Chondrocyte (in vitro differentiated cells): ENCODE measurements around the gene SH3BGRL. TPM values are rescaled to one million over a fixed set of nuclear protein-coding genes. Genes with fewer than 3 reads are reported as not detected.

Source experiments
- DNase-seq: peaks from one replicate; pipeline ENCODE4 v3.0.0; 2021; ENCODE audit warnings: mixed read lengths, low spot score
- H3K27ac Mint-ChIP-seq: one replicate; pipeline ENCODE4 v1.8.0; 2021; ENCODE audit warnings: mild to moderate bottlenecking, moderate library complexity, mixed read lengths; ENCODE audit not compliant: unreplicated experiment
- H3K27me3 Mint-ChIP-seq: 2 replicates; pipeline ENCODE4 v1.8.0; 2021; ENCODE audit warnings: low read depth, mixed read lengths
- H3K36me3 Mint-ChIP-seq: 2 replicates; pipeline ENCODE4 v1.8.0; 2021; ENCODE audit warnings: low read depth, mixed read lengths
- H3K4me1 Mint-ChIP-seq: 2 replicates; pipeline ENCODE4 v1.8.0; 2021; ENCODE audit warnings: low read depth, mild to moderate bottlenecking, mixed read lengths
- H3K4me3 Mint-ChIP-seq: one replicate; pipeline ENCODE4 v1.8.0; 2021; ENCODE audit warnings: mild to moderate bottlenecking, moderate library complexity, mixed read lengths; ENCODE audit not compliant: unreplicated experiment
- H3K9me3 Mint-ChIP-seq: 2 replicates; pipeline ENCODE4 v1.8.0; 2021; ENCODE audit warnings: low read depth, mixed read lengths
- CTCF ChIP-seq: fragments of 200-600 bp; sonication (generic); IDR thresholded peaks from 2 replicates; pipeline ENCODE4 v1.5.0; 2021; ENCODE audit warnings: antibody characterized with exemption, mild to moderate bottlenecking, moderate library complexity
- total RNA-seq: library from RNA; stranded (reverse); gene quantifications from 3 replicates; pipeline ENCODE4 v1.2.1, GENCODE V29; 2021

SH3BGRL gene
- total RNA-seq, 1 donor from 2014 or later, result 152 TPM

- peaks cover 4% of the 10 kb centered on the region for H3K4me1 Mint-ChIP-seq
- H3K9me3 Mint-ChIP-seq, result peaks cover 4% of the 10 kb centered on the region
- DNase-seq, result no peak
- no peaks in the 10 kb centered on the region for H3K36me3 Mint-ChIP-seq
- H3K4me3 Mint-ChIP-seq, result no peak overlapping the region
- no peak overlapping the region for H3K27ac Mint-ChIP-seq
- H3K27me3 Mint-ChIP-seq, result no peaks in the 10 kb centered on the region
- TF ChIP-seq CTCF, result no peak
Measured at GRCh38 chrX:81231476-81231875, 29.6 kb downstream of the SH3BGRL start.

GRCh38 chrX:81232218-81232617 lies 30.3 kb downstream of the SH3BGRL start:
- no peak for DNase-seq
- Mint-ChIP-seq H3K36me3 (no peaks in the 10 kb centered on the region), H3K4me1 (peaks cover 4% of the 10 kb centered on the region), H3K27ac (peak overlapping the region; percentile 9), H3K4me3 (no peak overlapping the region), H3K27me3 (no peaks in the 10 kb centered on the region), H3K9me3 (peaks cover 4% of the 10 kb centered on the region)
- TF ChIP-seq CTCF, result no peak

DNA sequence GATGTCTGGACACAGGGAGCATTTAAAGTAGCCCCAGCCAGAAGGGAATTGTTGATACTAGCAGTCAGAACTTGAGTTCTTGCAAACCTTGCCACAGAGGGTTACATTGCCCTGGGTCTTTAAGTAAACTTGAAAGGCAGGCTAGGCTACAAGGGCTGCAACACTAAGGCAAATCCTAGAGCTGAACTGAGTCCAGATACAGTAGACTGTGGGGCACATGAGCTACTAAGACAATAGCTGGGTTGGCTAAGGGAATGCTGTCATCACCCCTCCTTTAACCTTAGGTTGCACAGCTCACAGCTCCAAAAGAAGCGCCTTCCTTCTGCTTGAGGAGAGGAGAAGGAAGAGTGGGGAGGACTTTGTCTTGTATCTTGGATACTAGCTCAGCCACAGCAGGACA lies 35.6 kb downstream of the SH3BGRL start:
- peaks cover 7% of the 10 kb centered on the region for H3K9me3 Mint-ChIP-seq
- H3K27me3 Mint-ChIP-seq, result no peaks in the 10 kb centered on the region
- no peak for DNase-seq
- peaks cover under 1% of the 10 kb centered on the region for H3K4me1 Mint-ChIP-seq
- no peak overlapping the region for H3K4me3 Mint-ChIP-seq
- H3K36me3 Mint-ChIP-seq, result peaks cover 4% of the 10 kb centered on the region
- H3K27ac Mint-ChIP-seq, result no peak overlapping the region
- no peak for TF ChIP-seq CTCF

DNA sequence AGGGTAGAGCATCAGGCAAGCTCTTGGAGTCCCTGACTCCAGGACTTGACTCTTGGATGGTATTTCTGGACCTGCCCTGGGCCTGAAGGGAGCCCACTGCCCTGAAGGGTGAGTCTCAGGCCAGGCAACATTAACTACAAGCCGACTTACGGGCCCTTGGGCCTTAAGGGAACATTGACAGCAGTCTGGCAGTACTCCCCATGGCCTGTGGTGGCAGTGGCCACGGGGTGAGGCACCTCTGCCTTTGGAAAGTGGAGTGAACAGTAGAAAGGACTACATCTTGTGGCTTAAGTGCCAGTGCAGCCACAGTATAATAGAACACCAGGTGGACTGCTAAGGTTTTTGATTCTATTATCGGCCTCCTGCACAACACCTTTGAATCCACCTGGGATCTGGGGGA lies 36.3 kb downstream of the SH3BGRL start:
- Mint-ChIP-seq H3K4me3 (no peak overlapping the region), H3K9me3 (peaks cover 10% of the 10 kb centered on the region), H3K4me1 (no peaks in the 10 kb centered on the region), H3K36me3 (peaks cover 4% of the 10 kb centered on the region), H3K27ac (no peak overlapping the region), H3K27me3 (no peaks in the 10 kb centered on the region)
- TF ChIP-seq CTCF, result no peak
- DNase-seq, result peak; percentile 27

GRCh38 chrX:81240701-81241331 lies 38.9 kb downstream of the SH3BGRL start:
- peak; percentile 61 for DNase-seq
- Mint-ChIP-seq H3K36me3 (peaks cover 4% of the 10 kb centered on the region), H3K9me3 (peaks cover 8% of the 10 kb centered on the region), H3K4me1 (no peaks in the 10 kb centered on the region), H3K27ac (no peak overlapping the region), H3K4me3 (no peak overlapping the region), H3K27me3 (no peaks in the 10 kb centered on the region)
- no peak for TF ChIP-seq CTCF
